Right ventricle myocardium superior (tissue), 1 donor: ENCODE measurements around the gene TMEM198. TPM values are rescaled to one million over a fixed set of nuclear protein-coding genes. Genes with fewer than 3 reads are reported as not detected.

ENCODE experiments used
- ATAC-seq: fragments of 200-7000 bp; cut with Tn5 transposase; one replicate; pipeline ENCODE4 v1.9.1; 2020; ENCODE audit warnings: mild to moderate bottlenecking; ENCODE audit not compliant: poor library complexity
- DNase-seq: peaks from one replicate; pipeline ENCODE4 v3.0.0-alpha.2; 2020
- intact Hi-C: fragments of 100-400 bp; cut with DNase I; formaldehyde crosslinking; loops from one replicate; pipeline ENCODE4 v1.11.2; 2022
- total RNA-seq: library from RNA; stranded (reverse); fragmentation: NEBNext Ultra II Directional; extraction: Animal tissue kit (Norgen Biotek cat#: 25700); gene quantifications from one replicate; pipeline ENCODE4 v1.2.1, GENCODE V29; 2021
- donor health status: DM: no; HTN: yes; CAD: no; lungs with severe emphysema.

The TMEM198 gene
- total RNA-seq, 1 donor from 2014 or later, result 2.6 TPM

GRCh38 chr2:219554350-219554749 is 10.5 kb downstream of the TMEM198 start:
- ATAC-seq (no peak), DNase-seq (no peak)
- intact Hi-C loops, result no loop called here

DNA sequence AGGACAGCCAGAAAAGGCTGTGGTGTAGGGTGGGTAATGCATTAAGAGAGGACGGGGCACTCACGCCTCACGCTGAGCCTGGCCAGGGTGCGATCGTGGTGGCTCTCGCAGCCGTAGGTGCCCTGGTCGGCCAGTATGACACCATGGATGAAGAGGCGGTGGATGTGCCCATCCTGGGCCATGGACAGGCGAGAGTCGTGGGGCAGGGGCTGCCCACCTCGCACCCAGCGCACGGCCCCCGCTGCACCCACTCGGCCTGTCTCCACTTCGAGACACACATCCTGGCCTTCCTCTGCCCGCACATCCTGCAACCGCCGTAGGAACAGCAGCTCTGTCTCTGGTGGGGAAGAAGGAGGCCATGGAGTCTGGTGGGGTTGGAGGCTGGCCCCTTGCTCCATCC is 12.1 kb downstream of the TMEM198 start:
- intact Hi-C loops, result no loop called here
- DNase-seq (peak; percentile 40), ATAC-seq (no peak)

- no peak for ATAC-seq
- intact Hi-C loops, result no loop called here
- no peak for DNase-seq
Observed at GRCh38 chr2:219556413-219556812, 12.6 kb downstream of the TMEM198 start.

GRCh38 chr2:219557320-219557719 is 13.5 kb downstream of the TMEM198 start:
- no peak for ATAC-seq
- DNase-seq, result no peak
- intact Hi-C loops, result no loop called here

DNA sequence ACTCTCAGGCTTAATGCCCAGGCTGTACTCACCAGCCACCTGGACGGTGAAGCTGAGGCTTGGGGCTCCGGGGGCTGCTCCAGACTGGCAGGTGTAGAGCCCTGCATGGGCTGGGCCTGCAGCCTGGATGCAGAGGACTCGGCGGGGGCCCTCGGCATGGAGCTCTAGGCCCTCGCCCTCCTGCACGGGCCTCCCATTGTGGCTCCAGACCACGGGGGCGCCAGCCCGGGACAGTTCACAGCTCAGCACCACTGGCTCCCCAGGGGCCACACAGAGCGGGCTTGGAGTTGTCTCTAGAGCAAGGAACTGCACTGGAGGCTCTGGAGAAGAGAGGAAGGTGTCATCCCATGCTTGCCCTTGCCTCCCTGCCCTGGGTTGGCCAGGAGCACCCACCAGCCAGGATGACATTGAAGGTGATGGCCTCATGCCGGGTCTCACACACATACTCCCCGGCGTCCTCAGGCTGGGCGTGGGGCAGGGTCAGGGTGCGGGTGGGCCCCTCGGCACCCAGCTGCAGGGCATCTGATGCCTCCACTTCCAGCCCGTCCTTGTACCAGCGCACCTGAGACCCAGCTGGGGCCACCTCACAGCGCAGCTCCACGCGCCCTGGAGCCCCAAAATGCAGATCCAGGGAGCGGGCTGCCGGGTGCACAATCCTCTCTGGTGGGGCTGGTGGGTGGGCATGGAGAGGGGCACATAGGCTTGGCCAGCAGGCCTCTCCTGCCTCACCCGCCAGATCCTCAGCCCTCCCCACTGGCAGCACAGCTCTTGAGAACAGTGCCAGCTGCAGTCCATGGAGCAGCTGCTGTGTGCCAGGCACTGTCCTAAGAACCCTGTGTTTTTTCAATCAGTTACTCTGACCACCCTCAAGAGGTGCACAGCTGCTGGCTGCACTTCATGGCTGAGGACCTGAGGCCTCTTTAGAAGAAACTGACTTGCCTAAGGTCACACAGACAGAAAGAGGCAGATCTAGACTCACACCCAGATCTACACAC is 14.3 kb downstream of the TMEM198 start:
- DNase-seq (no peak), ATAC-seq (no peak)
- intact Hi-C loops, result no loop called here

DNA sequence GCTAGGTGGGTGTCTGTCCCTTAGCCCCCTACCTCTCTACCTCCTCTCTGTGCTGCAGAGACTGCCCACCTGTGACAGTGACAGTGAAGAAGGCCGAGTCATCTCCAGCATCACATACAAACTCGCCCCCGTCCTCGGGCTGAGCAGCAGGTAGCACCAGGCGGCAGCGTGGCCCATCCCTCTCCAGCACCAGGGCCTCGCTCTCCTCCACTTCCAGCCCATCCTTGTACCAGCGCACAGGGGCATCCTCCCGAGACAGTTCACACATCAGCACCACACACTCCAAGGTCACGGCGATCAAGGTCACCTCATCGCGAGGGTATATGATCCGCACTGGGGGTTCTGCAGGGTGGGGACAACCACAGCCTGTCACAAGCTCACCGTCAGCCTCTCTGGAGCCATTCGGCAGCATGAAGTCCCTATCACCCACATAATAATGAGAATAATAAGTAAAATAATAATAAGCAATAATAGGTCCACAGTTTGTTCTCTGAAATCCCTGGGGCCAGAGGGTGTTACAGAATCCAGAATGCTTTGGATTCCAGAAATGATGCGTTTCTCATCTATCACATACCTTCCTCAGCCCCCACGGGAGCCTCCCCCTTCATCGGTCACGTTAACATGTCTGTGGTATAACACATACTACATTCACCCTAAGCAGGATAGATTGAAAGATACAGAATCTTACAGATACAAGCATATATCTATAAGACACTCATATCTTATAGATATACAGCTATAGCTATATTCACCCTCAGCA is 15.5 kb downstream of the TMEM198 start:
- no peak for ATAC-seq

GRCh38 chr2:219560037-219560892 is 16.4 kb downstream of the TMEM198 start:
- DNase-seq (no peak), ATAC-seq (peak; percentile 30)
- intact Hi-C loops, result loop anchor here (5.0 kb wide), 1 partner anchor 82 kb away; no protein-coding TSS in a partner anchor

More for the DNA sequence above, 15.5 kb downstream of the TMEM198 start:
- DNase-seq, result no peak
- intact Hi-C loops, result no loop called here

DNA sequence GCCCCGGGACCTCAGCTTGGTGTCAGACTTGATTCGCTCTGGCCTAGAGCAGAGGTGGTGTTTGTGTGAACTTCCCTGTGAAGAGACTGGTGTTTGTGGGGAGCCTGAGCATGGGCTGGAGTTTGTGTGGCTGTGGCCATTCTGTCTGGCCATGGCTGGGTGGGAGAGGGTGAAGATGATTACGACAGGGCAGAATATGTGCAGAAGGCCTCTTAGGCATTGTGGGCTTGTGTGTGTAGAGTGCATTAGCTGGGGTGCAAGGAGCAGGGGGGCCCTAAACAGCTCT is 17.0 kb downstream of the TMEM198 start:
- ATAC-seq, result no peak
- intact Hi-C loops, result loop anchor here (5.0 kb wide), 1 partner anchor 81 kb away; no protein-coding TSS in a partner anchor
- DNase-seq, result no peak

DNA sequence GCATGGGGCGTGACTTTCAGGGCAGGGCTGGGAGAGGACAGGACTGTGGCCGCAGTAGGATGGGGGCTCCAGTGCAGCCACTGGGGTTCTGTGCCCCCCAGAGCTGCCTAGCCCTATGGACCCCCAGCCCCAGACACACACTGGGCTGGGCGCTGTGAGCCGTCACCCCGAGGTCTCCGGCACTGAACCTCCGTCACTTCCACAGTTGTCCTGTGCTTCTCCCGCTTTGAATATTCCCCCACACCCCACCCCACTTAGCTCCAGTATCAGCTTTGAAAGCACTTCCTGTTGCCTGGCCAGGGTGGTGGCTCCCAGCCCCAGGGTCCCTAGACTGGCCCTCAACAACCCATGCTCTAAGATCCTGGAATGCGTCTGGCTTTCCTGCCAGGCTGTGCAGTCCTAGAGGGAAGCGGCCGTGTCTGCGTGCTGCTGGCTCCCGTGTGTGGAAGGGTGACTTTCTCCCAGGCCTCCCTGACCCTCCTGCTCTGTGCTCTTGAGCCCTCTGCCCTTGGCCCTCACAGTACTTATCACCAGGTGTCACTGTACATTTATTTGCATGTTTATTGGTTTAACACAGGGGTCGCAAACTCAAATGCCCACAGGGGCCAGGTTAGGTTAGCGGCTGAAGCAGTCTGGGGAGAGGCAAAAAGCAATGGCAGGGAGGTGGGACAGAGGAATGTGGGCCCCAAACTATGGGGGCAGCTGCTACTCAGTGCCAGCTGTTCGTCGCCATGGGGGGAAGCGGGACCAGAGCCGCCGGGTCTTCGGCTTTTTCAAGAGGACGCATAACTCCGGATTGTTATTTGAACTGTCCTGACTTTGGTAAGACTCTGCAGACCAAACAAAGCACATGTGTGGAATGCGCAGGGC is 17.6 kb downstream of the TMEM198 start:
- intact Hi-C loops, result loop anchor here (5.0 kb wide), 1 partner anchor 81 kb away; no protein-coding TSS in a partner anchor
- DNase-seq (no peak), ATAC-seq (peak; percentile 28)

GRCh38 chr2:219562049-219563020 is 18.5 kb downstream of the TMEM198 start:
- ATAC-seq (no peak), DNase-seq (no peak)
- intact Hi-C loops, result loop anchor here (5.0 kb wide), 1 partner anchor 80 kb away; no protein-coding TSS in a partner anchor

GRCh38 chr2:219563271-219563928 is 19.6 kb downstream of the TMEM198 start:
- intact Hi-C loops, result loop anchor here (5.0 kb wide), 1 partner anchor 79 kb away; no protein-coding TSS in a partner anchor
- DNase-seq, result no peak
- ATAC-seq, result no peak

DNA sequence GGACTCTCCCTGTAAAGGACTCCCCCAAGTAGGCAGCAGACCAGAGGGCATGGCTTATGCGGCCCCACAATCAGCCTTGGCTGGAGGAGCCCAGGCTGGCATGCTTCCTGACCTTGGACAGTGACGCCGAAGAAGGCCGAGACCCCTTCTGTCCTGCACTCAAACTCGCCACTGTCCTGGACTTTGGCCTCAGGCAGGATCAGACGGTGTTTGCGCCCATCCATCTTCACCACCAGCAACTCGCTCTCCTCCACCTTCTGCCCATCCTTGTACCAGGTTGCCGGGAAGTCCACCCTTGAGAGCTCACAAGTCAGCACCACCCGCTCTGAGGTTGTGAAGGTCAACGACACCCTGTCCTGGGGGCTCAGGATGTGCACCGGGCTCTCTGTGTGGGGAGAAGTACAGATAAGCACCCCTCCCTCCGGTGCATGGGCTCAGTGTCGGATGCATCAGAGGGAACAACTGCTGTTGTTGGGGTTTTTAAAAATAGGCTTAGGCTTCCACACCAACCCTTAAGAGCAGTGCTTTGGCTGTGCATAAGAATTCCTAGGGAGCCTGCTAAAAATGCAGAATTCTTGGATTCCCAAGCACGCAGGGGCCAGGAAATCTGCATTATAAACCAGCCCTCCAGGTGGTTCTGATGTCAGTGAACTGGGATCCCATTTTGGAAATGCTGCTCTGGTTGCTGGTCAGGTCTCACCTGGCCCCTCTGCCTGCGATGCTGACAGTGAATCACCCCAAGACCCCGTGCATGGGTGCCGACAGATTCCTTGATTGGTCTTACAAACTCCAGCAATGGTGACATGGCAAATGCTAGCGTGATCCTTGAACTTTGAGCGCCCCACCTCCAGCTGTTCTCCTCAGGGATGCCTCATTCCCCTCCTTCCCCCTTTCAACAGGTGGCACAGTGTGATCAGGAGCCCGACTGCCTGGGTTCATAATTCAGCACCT is 21.6 kb downstream of the TMEM198 start:
- intact Hi-C loops, result no loop called here
- DNase-seq (no peak), ATAC-seq (no peak)

- intact Hi-C loops, result no loop called here
- DNase-seq (no peak), ATAC-seq (no peak)
Observed at GRCh38 chr2:219566640-219567039, 22.8 kb downstream of the TMEM198 start.

- ATAC-seq (no peak), DNase-seq (peak; percentile 37)
- intact Hi-C loops, result no loop called here
Observed at GRCh38 chr2:219567131-219567530, 23.3 kb downstream of the TMEM198 start.

DNA sequence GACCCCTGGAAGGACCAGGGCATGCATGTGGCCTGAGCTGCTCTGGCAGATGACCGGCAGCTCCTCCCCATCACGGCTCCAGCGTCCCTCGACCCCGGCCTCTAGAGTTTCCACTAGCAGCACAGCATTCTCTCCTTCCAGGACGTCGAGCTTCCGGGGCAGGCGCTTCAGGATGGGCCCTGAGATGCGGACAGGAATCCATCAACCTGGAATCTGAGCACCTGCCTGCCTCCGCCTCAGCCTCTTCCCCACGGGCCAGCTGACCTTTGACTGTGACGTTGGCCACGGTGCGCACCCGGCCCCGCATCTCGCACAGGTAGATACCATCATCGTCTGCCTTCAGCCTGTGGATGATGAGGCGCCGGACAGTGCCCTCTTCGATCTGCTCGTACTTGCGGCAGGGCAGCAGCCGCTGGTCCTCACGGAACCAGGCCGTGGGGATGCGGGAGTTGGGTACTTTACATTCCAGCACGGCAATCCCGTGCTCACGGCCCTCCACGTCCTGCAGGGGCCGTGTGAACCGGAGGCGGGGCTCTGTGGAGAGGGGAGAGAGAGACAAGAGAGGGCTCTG is 24.0 kb downstream of the TMEM198 start:
- DNase-seq, result no peak
- intact Hi-C loops, result no loop called here

More for the DNA sequence above, 24.0 kb downstream of the TMEM198 start:
- no peak for ATAC-seq
